HepG2 (cell line): ENCODE data around the gene MRPL28. TPM values are rescaled to one million over a fixed set of nuclear protein-coding genes. Genes with fewer than 3 reads are reported as not detected.

Experiments used
- ATAC-seq: fragments of 200-7000 bp; cut with Tn5 transposase; 3 replicates; pipeline ENCODE4 v1.9.1; 2020; ENCODE audit warnings: mild to moderate bottlenecking, moderate library complexity
- BruUV-seq: library from RNA; stranded (reverse); fragments of 400-500 nt; replicated peaks from 2 replicates; lab custom pipeline; 2021; lab: Mats Ljungman, UMichigan
- CTCF ChIA-PET: fragments of 300-600 bp; formaldehyde crosslinking; extraction: SDS; loops from one replicate; lab custom pipeline; 2021; ENCODE audit warnings: low total read pairs, inconsistent platforms, low intra/inter-chr PET ratio; lab: Yijun Ruan, JAX
- POLR2A ChIA-PET: fragments of 350-600 bp; sonication (Branson Sonifier 250); formaldehyde crosslinking; loops from one replicate; lab custom pipeline; 2020; ENCODE audit warnings: antibody characterized with exemption, inconsistent platforms; lab: Yijun Ruan, JAX
- DNase-seq: peaks from one replicate; pipeline ENCODE4 v3.0.0-alpha.2; 2015; ENCODE audit warnings: low spot score
- FAIRE-seq: peaks from 3 replicates; lab custom pipeline; 2011; peaks lifted over from hg19 to GRCh38; lab: Jason Lieb, UNC
- H2AFZ ChIP-seq: one replicate; pipeline ENCODE4 v1.6.1; 2011; ENCODE audit warnings: low read length, inconsistent platforms
- H3K27ac ChIP-seq: fragments of 300-600 bp; 3 replicates; pipeline ENCODE4 v1.8.0; 2011; ENCODE audit warnings: mixed run types, mild to moderate bottlenecking, mixed read lengths, low read length, inconsistent platforms; ENCODE audit not compliant: insufficient read depth; ENCODE audit errors: extremely low read length
- H3K27me3 ChIP-seq, 2 experiments: fragments of 200-600 bp in 1 of 2; 2 replicates in 1 of 2; 3 replicates in 1 of 2; pipeline versions ENCODE4 v1.6.0 to v1.8.0; 2011; ENCODE audit warnings: low read length in 2 of 2, mild to moderate bottlenecking in 2 of 2, moderate library complexity in 2 of 2, inconsistent platforms in 1 of 2; ENCODE audit not compliant: insufficient read depth in 2 of 2, control insufficient read depth in 1 of 2
- H3K36me3 ChIP-seq, 2 experiments: fragments of 200-600 bp in 1 of 2; replicated peaks in 1 of 2; 2 replicates in 1 of 2; 3 replicates in 1 of 2; pipeline versions ENCODE4 v1.5.1 to v1.8.0; 2011; ENCODE audit warnings: low read length in 2 of 2, inconsistent platforms in 1 of 2; ENCODE audit not compliant: insufficient read depth in 2 of 2, control insufficient read depth in 1 of 2
- H3K4me1 ChIP-seq: 2 replicates; pipeline ENCODE4 v1.5.1; 2012; ENCODE audit warnings: low read length, inconsistent platforms; ENCODE audit not compliant: insufficient read depth
- H3K4me2 ChIP-seq: 2 replicates; pipeline ENCODE4 v1.6.0; 2011; ENCODE audit warnings: low read depth, low read length, inconsistent platforms
- H3K4me3 ChIP-seq, 3 experiments: fragments of 200-600 bp in 1 of 3; sonication (generic), shearing (Covaris generic) in 1 of 3; replicated peaks in 1 of 3; 2 replicates each; pipeline ENCODE4 v1.5.1; 2011 to 2016; ENCODE audit warnings: low read length in 3 of 3, inconsistent platforms in 2 of 3, low read depth in 2 of 3, mild to moderate bottlenecking in 2 of 3, control low read depth in 1 of 3, mixed read lengths in 1 of 3; ENCODE audit not compliant: insufficient read depth in 1 of 3
- H3K79me2 ChIP-seq: one replicate; pipeline ENCODE4 v1.6.1; 2011; ENCODE audit warnings: low read length, inconsistent platforms; ENCODE audit not compliant: insufficient read depth
- H3K9ac ChIP-seq: 2 replicates; pipeline ENCODE4 v1.6.0; 2011; ENCODE audit warnings: mild to moderate bottlenecking, low read depth, low read length, inconsistent platforms; ENCODE audit not compliant: insufficient read depth
- H3K9me3 ChIP-seq: 2 replicates; pipeline ENCODE4 v1.5.1; 2012; ENCODE audit warnings: mild to moderate bottlenecking, low read length
- H4K20me1 ChIP-seq: 2 replicates; pipeline ENCODE4 v1.6.0; 2011; ENCODE audit warnings: inconsistent platforms, mild to moderate bottlenecking, low read length, moderate library complexity; ENCODE audit not compliant: insufficient read depth
- CEBPB ChIP-seq: IDR thresholded peaks from 2 replicates; pipeline ENCODE4 v1.6.1; 2011; ENCODE audit warnings: low read depth, low read length, improper control_type of control experiment, borderline replicate concordance
- MAFF ChIP-seq: IDR thresholded peaks from 2 replicates; pipeline ENCODE4 v1.6.1; 2011; ENCODE audit warnings: low read depth, low read length, improper control_type of control experiment
- MAFK ChIP-seq, 2 experiments: IDR thresholded peaks in 1 of 2; conservative IDR thresholded peaks in 1 of 2; 2 replicates each; pipeline ENCODE4 v1.6.1; 2011; ENCODE audit warnings: improper control_type of control experiment in 2 of 2, low read length in 2 of 2
- NFATC3 ChIP-seq: sonication (generic); formaldehyde crosslinking; IDR thresholded peaks from 2 replicates; pipeline ENCODE4 v1.5.1; 2020; ENCODE audit warnings: mild to moderate bottlenecking, missing genetic modification reagents
- PHF21A ChIP-seq: sonication (generic); formaldehyde crosslinking; IDR thresholded peaks from 2 replicates; pipeline ENCODE4 v1.5.0; 2020; ENCODE audit warnings: mild to moderate bottlenecking, missing genetic modification reagents
- SNAPC4 ChIP-seq: sonication (generic); formaldehyde crosslinking; IDR thresholded peaks from 2 replicates; pipeline ENCODE4 v1.4.0; 2020; ENCODE audit warnings: mild to moderate bottlenecking, missing genetic modification reagents
- TEAD3 ChIP-seq: optimal IDR thresholded peaks from 2 replicates; pipeline ENCODE3; 2016; ENCODE audit warnings: borderline replicate concordance
- ZNF281 ChIP-seq: sonication (generic); formaldehyde crosslinking; IDR thresholded peaks from 2 replicates; pipeline ENCODE4 v1.4.0; 2020; ENCODE audit warnings: missing genetic modification reagents, borderline replicate concordance
- ZNF501 ChIP-seq: sonication (generic); formaldehyde crosslinking; IDR thresholded peaks from 2 replicates; pipeline ENCODE4 v1.5.1; 2020; ENCODE audit warnings: mild to moderate bottlenecking, moderate library complexity, missing genetic modification reagents
- ZNF547 ChIP-seq: sonication (generic); formaldehyde crosslinking; IDR thresholded peaks from 2 replicates; pipeline ENCODE4 v1.5.1; 2020; ENCODE audit warnings: mild to moderate bottlenecking, missing genetic modification reagents
- ZNF687 ChIP-seq: sonication (generic); formaldehyde crosslinking; IDR thresholded peaks from 2 replicates; pipeline ENCODE4 v1.5.1; 2020; ENCODE audit warnings: mild to moderate bottlenecking, missing genetic modification reagents, moderate library complexity
- WGBS: methylation state at CpG from one replicate; pipeline ENCODE4 v1.1.6; 2017; ENCODE audit warnings: low lambda C conversion rate; 5-methylcytosine and 5-hydroxymethylcytosine counted together
- in situ Hi-C: cut with HindIII; loops from 2 replicates; pipeline ENCODE4 v1.10.0; 2017; ENCODE audit warnings: low pct_unique_long_range_greater_than_20kb; ENCODE audit not compliant: extremely low pct_ligation_motif_present
- intact Hi-C: fragments of 100-400 bp; cut with micrococcal nuclease; formaldehyde crosslinking; loops from one replicate; pipeline ENCODE4 v1.10.0; 2022; ENCODE audit not compliant: unreplicated experiment
- polyA plus RNA-seq, 8 experiments: library from polyadenylated mRNA; depleted of rRNA in 3 of 8; stranded (reverse) in 7 of 8; unstranded in 1 of 8; fragments of >200 nt; fragmentation: Illumina TruSeq in 4 of 8; extraction: Trizol in 4 of 8; gene quantifications; 2 replicates each; pipeline versions ENCODE4 v1.2.1 to v1.2.3, GENCODE V29; 2011 to 2016; ENCODE audit warnings: low read depth in 4 of 8, missing spikeins in 1 of 8, mixed read lengths in 1 of 8; ENCODE audit not compliant: insufficient read depth in 1 of 8
- total RNA-seq, 5 experiments: library from RNA; depleted of rRNA; stranded (reverse); fragments of >200 nt; fragmentation: Illumina TruSeq; extraction: Trizol; gene quantifications; 2 replicates each; pipeline ENCODE4 v1.2.3, GENCODE V29; 2016; ENCODE audit warnings: low read depth in 1 of 5

MRPL28 gene
- total and polyA plus RNA-seq, 2 of the 13 experiments (the other 11 are each of a cell fraction or from before 2014, with no cell fraction given), result 114 to 135 TPM

GRCh38 chr16:414395-415169, 44.2 kb upstream of the MRPL28 start:
- ChIA-PET POLR2A (interaction anchor here (1.3 to 3.0 kb wide), 4 partner anchors 9 to 87 kb away, joined by 3 to 15 read pairs (median 6); partner anchors contain the start of gene DECR2), CTCF (no interaction called here)
- Histone ChIP-seq H3K4me3 (no peak overlapping the region), H3K4me2 (no peak overlapping the region), H4K20me1 (no peaks in the 10 kb centered on the region), H3K9ac (no peak overlapping the region), H3K9me3 (no peaks in the 10 kb centered on the region), H3K36me3 (peaks cover 4 to 7% of the 10 kb centered on the region in 2 experiments; a peak in 4 of 5 replicates), H2AFZ (no peak overlapping the region), H3K79me2 (no peaks in the 10 kb centered on the region), H3K4me1 (peaks cover 17% of the 10 kb centered on the region), H3K27ac (no peak overlapping the region), H3K27me3 (no peaks in the 10 kb centered on the region)
- FAIRE-seq, result no peak
- in situ Hi-C loops (no loop called here), intact Hi-C loops (no loop called here)
- no peak for DNase-seq
- TF ChIP-seq CEBPB (0 out of 2 replicates have a peak, but pooled peaks have one; percentile 15), PHF21A (CRISPR knock-in tag) (no peak), SNAPC4 (no peak), MAFF (peak; percentile 95), ZNF687 (CRISPR knock-in tag) (peak; percentile 11; the same call in 1 of the 2 replicates), MAFK (conservative IDR thresholded peaks at IDR 0.05 in 1 of 2, IDR thresholded peaks at IDR 0.05 in 1 of 2; ENCODE audit: low read length in 2 of 2) (peak; percentile 94 to 96), ZNF547 (CRISPR knock-in tag) (no peak), NFATC3 (CRISPR knock-in tag) (no peak), TEAD3 (CRISPR knock-in tag) (peak; percentile 21), ZNF281 (CRISPR knock-in tag) (no peak), ZNF501 (CRISPR knock-in tag) (no peak)
- no TSS peak for BruUV-seq
- peak; percentile 37 for ATAC-seq
- WGBS, result 67% methylated on average over 11 of the region's 21 CpGs
